HepG2 (cell line): ENCODE results near the gene BRD3. TPM values are rescaled to one million over a fixed set of nuclear protein-coding genes. Genes with fewer than 3 reads are reported as not detected.

Source experiments
- ADNP ChIP-seq: sonication (generic); formaldehyde crosslinking; IDR thresholded peaks from 2 replicates; pipeline ENCODE4 v1.4.0; 2020; ENCODE audit warnings: missing genetic modification reagents
- CREB1 ChIP-seq, 2 experiments: fragments of 450-650 bp in 1 of 2; IDR thresholded peaks; 2 replicates each; pipeline ENCODE4 v1.6.1; 2016 to 2017; ENCODE audit warnings: control low read depth in 1 of 2, mild to moderate bottlenecking in 1 of 2, missing compliant biosample characterization in 1 of 2, missing genetic modification characterization in 1 of 2
- EED ChIP-seq: sonication (generic); formaldehyde crosslinking; IDR thresholded peaks from 2 replicates; pipeline ENCODE4 v1.5.0; 2020; ENCODE audit warnings: mild to moderate bottlenecking, missing genetic modification reagents
- ETV5 ChIP-seq: IDR thresholded peaks from 2 replicates; pipeline ENCODE4 v1.6.1; 2018; ENCODE audit warnings: missing biosample characterization, missing genetic modification reagents, inconsistent platforms, borderline replicate concordance
- FIP1L1 ChIP-seq: fragments of 200-400 bp; formaldehyde crosslinking; IDR thresholded peaks from 2 replicates; pipeline ENCODE4 v1.6.1; 2018; ENCODE audit warnings: low read depth, mild to moderate bottlenecking, low read length, moderate library complexity, borderline replicate concordance; ENCODE audit not compliant: insufficient read depth
- KAT2B ChIP-seq: fragments of 150-350 bp; IDR thresholded peaks from 2 replicates; pipeline ENCODE4 v1.6.1; 2014; ENCODE audit warnings: low read depth, low read length, borderline replicate concordance
- SMARCC2 ChIP-seq: fragments of 450-650 bp; IDR thresholded peaks from 2 replicates; pipeline ENCODE4 v1.6.1; 2017; ENCODE audit warnings: antibody characterized with exemption, mild to moderate bottlenecking
- ZFP62 ChIP-seq: sonication (generic); formaldehyde crosslinking; IDR thresholded peaks from 2 replicates; pipeline ENCODE4 v1.4.0; 2020; ENCODE audit warnings: missing genetic modification reagents
- ZNF569 ChIP-seq: sonication (generic); formaldehyde crosslinking; IDR thresholded peaks from 2 replicates; pipeline ENCODE4 v1.5.0; 2020; ENCODE audit warnings: mild to moderate bottlenecking, missing genetic modification reagents, moderate library complexity, borderline replicate concordance
- polyA plus RNA-seq, 8 experiments: library from polyadenylated mRNA; depleted of rRNA in 3 of 8; stranded (reverse) in 7 of 8; unstranded in 1 of 8; fragments of >200 nt; fragmentation: Illumina TruSeq in 4 of 8; extraction: Trizol in 4 of 8; gene quantifications; 2 replicates each; pipeline versions ENCODE4 v1.2.1 to v1.2.3, GENCODE V29; 2011 to 2016; ENCODE audit warnings: low read depth in 4 of 8, missing spikeins in 1 of 8, mixed read lengths in 1 of 8; ENCODE audit not compliant: insufficient read depth in 1 of 8
- total RNA-seq, 5 experiments: library from RNA; depleted of rRNA; stranded (reverse); fragments of >200 nt; fragmentation: Illumina TruSeq; extraction: Trizol; gene quantifications; 2 replicates each; pipeline ENCODE4 v1.2.3, GENCODE V29; 2016; ENCODE audit warnings: low read depth in 1 of 5
- TF ChIP-seq, protein P1 (sequence below): IDR thresholded peaks from 2 replicates; pipeline ENCODE4 v1.6.1; 2018; ENCODE audit warnings: missing genetic modification reagents, mild to moderate bottlenecking, missing compliant biosample characterization
- TF ChIP-seq, protein P2 (sequence below): IDR thresholded peaks from 2 replicates; pipeline ENCODE4 v1.6.1; 2016; ENCODE audit warnings: missing compliant biosample characterization, missing genetic modification reagents, borderline replicate concordance
- TF ChIP-seq, protein P3 (sequence below): sonication (generic); formaldehyde crosslinking; IDR thresholded peaks from 2 replicates; pipeline ENCODE4 v1.4.0; 2020; ENCODE audit warnings: missing genetic modification reagents
- TF ChIP-seq, protein P4 (sequence below): sonication (generic); formaldehyde crosslinking; IDR thresholded peaks from 2 replicates; pipeline ENCODE4 v1.5.0; 2020; ENCODE audit warnings: mild to moderate bottlenecking, missing genetic modification reagents, borderline replicate concordance

The BRD3 gene
- total and polyA plus RNA-seq, 2 of the 13 experiments (the other 11 are each of a cell fraction or from before 2014, with no cell fraction given), result 5.9 to 12.9 TPM

DNA sequence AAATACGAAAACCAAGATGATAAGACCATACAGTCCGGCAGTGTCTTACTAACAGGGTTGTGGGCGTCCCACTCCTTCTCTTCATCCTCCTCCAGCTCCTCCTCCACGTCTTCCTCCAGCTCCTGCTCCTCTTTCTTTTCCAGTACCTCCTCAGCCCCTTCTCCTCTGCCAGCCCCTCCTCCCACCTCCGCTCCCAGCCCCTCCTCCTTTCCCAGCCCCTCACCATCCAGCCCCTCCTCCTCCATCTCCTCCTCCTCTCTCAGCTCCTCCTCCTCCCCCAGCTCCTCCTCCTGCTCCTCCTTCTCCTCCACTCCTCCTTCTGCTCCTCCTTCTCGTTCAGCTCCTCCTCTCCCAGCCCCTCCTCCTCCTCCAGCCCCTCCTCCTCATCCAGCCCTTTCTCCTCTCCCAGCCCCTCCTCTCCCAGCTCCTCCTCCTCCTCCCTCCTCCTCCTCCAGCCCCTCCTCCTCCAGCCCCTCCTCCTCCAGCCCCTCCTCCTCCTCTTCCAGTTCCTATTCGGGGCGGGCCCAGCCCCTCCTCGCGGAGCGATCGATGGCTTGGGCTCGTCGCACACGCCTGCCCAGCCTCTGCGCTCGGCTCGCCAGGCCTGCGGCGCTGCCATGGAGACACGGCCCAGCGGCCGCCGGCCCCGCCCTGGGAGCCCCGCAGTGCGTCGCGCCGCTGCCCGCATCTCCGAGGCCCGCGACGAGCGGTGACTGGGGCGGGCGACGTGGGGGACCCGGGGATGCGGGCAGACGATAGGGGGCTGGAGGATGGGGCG, 42.8 kb downstream of the BRD3 start, which contains the start of gene BRD3OS (continued):
- TF ChIP-seq ZFP62 (no peak), ZNF569 (no peak), CREB1 (IDR thresholded peaks at IDR 0.05) (peak; percentile 17; the same call in 1 of the 2 replicates), CREB1 (CRISPR knock-in tag; IDR thresholded peaks at IDR 0.05) (no peak), KAT2B (no peak), FIP1L1 (no peak), ADNP (no peak), ETV5 (CRISPR knock-in tag) (no peak), SMARCC2 (no peak), EED (CRISPR knock-in tag) (no peak)
- TF ChIP-seq, protein P1, sequence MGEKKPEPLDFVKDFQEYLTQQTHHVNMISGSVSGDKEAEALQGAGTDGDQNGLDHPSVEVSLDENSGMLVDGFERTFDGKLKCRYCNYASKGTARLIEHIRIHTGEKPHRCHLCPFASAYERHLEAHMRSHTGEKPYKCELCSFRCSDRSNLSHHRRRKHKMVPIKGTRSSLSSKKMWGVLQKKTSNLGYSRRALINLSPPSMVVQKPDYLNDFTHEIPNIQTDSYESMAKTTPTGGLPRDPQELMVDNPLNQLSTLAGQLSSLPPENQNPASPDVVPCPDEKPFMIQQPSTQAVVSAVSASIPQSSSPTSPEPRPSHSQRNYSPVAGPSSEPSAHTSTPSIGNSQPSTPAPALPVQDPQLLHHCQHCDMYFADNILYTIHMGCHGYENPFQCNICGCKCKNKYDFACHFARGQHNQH (CRISPR knock-in tag), result 0 out of 2 replicates have a peak, but pooled peaks have one; percentile 33
- TF ChIP-seq, protein P2, sequence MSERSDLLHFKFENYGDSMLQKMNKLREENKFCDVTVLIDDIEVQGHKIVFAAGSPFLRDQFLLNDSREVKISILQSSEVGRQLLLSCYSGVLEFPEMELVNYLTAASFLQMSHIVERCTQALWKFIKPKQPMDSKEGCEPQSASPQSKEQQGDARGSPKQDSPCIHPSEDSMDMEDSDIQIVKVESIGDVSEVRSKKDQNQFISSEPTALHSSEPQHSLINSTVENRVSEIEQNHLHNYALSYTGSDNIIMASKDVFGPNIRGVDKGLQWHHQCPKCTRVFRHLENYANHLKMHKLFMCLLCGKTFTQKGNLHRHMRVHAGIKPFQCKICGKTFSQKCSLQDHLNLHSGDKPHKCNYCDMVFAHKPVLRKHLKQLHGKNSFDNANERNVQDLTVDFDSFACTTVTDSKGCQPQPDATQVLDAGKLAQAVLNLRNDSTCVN (CRISPR knock-in tag), result no peak; the same call in 1 of the 2 replicates
- TF ChIP-seq, protein P3, sequence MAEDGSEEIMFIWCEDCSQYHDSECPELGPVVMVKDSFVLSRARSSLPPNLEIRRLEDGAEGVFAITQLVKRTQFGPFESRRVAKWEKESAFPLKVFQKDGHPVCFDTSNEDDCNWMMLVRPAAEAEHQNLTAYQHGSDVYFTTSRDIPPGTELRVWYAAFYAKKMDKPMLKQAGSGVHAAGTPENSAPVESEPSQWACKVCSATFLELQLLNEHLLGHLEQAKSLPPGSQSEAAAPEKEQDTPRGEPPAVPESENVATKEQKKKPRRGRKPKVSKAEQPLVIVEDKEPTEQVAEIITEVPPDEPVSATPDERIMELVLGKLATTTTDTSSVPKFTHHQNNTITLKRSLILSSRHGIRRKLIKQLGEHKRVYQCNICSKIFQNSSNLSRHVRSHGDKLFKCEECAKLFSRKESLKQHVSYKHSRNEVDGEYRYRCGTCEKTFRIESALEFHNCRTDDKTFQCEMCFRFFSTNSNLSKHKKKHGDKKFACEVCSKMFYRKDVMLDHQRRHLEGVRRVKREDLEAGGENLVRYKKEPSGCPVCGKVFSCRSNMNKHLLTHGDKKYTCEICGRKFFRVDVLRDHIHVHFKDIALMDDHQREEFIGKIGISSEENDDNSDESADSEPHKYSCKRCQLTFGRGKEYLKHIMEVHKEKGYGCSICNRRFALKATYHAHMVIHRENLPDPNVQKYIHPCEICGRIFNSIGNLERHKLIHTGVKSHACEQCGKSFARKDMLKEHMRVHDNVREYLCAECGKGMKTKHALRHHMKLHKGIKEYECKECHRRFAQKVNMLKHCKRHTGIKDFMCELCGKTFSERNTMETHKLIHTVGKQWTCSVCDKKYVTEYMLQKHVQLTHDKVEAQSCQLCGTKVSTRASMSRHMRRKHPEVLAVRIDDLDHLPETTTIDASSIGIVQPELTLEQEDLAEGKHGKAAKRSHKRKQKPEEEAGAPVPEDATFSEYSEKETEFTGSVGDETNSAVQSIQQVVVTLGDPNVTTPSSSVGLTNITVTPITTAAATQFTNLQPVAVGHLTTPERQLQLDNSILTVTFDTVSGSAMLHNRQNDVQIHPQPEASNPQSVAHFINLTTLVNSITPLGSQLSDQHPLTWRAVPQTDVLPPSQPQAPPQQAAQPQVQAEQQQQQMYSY (CRISPR knock-in tag), result no peak
- TF ChIP-seq, protein P4, sequence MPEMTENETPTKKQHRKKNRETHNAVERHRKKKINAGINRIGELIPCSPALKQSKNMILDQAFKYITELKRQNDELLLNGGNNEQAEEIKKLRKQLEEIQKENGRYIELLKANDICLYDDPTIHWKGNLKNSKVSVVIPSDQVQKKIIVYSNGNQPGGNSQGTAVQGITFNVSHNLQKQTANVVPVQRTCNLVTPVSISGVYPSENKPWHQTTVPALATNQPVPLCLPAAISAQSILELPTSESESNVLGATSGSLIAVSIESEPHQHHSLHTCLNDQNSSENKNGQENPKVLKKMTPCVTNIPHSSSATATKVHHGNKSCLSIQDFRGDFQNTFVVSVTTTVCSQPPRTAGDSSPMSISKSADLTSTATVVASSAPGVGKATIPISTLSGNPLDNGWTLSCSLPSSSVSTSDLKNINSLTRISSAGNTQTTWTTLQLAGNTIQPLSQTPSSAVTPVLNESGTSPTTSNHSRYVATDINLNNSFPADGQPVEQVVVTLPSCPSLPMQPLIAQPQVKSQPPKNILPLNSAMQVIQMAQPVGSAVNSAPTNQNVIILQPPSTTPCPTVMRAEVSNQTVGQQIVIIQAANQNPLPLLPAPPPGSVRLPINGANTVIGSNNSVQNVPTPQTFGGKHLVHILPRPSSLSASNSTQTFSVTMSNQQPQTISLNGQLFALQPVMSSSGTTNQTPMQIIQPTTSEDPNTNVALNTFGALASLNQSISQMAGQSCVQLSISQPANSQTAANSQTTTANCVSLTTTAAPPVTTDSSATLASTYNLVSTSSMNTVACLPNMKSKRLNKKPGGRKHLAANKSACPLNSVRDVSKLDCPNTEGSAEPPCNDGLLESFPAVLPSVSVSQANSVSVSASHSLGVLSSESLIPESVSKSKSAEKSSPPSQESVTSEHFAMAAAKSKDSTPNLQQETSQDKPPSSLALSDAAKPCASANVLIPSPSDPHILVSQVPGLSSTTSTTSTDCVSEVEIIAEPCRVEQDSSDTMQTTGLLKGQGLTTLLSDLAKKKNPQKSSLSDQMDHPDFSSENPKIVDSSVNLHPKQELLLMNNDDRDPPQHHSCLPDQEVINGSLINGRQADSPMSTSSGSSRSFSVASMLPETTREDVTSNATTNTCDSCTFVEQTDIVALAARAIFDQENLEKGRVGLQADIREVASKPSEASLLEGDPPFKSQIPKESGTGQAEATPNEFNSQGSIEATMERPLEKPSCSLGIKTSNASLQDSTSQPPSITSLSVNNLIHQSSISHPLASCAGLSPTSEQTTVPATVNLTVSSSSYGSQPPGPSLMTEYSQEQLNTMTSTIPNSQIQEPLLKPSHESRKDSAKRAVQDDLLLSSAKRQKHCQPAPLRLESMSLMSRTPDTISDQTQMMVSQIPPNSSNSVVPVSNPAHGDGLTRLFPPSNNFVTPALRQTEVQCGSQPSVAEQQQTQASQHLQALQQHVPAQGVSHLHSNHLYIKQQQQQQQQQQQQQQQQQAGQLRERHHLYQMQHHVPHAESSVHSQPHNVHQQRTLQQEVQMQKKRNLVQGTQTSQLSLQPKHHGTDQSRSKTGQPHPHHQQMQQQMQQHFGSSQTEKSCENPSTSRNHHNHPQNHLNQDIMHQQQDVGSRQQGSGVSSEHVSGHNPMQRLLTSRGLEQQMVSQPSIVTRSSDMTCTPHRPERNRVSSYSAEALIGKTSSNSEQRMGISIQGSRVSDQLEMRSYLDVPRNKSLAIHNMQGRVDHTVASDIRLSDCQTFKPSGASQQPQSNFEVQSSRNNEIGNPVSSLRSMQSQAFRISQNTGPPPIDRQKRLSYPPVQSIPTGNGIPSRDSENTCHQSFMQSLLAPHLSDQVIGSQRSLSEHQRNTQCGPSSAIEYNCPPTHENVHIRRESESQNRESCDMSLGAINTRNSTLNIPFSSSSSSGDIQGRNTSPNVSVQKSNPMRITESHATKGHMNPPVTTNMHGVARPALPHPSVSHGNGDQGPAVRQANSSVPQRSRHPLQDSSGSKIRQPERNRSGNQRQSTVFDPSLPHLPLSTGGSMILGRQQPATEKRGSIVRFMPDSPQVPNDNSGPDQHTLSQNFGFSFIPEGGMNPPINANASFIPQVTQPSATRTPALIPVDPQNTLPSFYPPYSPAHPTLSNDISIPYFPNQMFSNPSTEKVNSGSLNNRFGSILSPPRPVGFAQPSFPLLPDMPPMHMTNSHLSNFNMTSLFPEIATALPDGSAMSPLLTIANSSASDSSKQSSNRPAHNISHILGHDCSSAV (CRISPR knock-in tag), result no peak
